GM19351 (cell line): Measurements from ENCODE around the gene NDUFB11.

Source experiments
- ATAC-seq: cut with Tn5 transposase; IDR thresholded peaks from one replicate; pipeline ENCODE4 v1.9.1; 2021; ENCODE audit warnings: mild to moderate bottlenecking, moderate library complexity; ENCODE audit not compliant: unreplicated experiment

The NDUFB11 gene

DNA sequence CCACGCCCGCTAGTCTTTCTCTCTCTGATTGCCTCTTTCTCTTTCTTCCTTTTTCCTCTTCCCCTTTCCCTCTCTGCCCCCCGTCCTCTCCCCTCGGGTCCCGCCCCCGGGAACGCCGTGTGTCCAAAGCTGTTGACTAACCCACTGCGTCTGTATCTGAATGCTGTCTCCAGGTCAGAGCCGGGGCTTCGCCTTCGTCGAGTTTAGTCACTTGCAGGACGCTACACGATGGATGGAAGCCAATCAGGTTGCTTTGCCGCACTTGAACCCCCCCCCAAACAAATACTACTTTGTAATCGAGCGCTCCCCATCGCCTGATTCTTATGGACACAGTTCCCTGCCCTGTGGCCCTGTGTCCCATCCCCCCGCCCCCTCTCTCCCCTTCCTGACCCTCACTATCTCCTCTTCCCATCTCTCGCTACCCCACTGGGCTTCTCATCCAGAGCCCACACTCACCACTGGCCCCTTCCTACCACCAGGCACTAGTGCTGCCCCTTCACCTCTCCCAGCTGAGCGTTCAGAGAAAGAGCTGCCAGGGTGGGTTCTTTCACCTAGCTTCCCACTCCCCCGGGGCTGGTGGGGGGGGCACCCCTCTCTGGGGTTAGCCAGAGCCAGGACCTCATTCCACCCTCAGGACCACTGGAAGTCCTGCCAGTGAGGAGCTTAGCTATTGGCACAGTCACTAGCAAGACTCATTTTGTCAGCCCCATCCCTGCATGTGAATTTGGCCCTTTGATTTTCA lies 30.5 kb upstream of the NDUFB11 start:
- ATAC-seq, result no peak

DNA sequence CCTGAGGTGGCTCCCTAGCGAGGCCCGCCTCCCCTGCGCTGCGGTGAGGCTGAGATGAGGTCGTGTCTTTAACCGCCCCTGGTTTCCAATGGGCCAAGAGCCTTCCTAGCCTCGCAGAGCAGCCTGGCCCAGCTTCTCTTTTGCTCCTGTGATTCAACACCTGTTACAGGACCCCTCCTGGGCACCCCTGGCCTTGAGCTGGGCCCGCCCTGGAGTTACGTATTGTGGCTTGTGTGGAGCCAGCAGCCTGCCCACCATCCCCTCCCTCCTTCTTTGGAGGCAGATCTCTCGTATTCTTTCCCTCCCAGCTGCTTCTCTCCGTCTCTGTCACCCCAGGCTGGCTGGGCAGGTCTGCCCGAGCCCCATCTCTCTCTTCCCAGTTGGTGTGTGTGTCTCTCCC lies 29.9 kb upstream of the NDUFB11 start:
- no peak for ATAC-seq

DNA sequence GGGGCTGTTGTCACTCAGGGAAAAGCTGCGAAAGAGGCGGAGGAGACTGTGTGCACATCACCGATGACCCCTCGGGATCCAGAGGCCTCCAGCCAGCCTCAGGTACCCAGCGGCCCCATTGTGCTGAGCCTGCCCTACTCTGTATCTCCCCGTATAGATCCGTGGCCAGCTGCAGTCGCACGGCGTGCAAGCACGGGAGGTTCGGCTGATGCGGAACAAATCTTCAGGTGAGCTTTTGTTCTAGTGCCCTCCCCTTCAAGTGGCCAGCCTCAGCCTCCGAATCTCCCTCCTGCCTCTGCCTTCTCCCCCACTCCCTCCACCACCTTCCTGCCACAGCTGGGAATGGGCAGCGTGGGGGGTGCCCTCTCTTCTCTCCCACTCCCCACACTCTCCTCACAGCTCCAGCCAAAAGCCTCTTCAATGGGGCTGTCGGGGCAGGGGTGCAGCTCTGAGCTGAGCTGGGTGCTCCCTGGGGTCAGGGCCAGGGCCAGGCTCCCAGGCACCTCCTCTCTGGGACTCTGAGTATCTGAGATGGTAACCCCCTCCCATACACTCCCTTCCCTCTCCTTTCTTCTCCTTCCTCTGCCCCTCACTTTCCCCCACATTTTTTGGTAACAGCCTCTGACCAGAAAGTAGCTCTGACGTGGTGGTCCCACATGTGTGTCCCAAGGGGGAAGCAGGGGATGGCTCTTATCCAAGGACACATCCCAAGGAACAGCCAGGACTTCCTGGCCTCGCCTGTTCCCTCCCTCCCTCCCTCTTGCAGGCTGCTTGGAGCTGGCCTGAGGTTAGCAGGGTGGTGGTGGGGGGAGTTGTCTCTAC lies 28.7 kb upstream of the NDUFB11 start:
- ATAC-seq, result no peak

DNA sequence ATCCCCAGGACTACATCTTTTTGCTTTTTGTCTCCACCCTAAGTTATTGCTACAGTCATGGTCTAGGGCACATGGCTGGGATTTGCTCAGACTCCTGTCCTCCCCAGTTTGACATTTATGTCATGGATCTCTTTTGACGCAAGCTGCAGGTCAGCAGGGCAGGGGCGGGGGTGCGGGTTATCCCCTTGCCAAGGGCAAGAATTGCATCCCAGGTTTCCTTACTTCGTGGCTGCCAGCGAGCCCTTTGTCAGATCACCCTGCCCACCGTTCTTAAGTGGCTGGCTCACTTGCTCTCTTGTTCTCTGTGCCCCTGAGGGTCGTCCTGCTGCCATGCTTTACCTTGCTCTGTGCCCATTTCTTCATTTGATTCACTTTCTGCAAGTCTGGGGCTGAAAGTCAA lies 28.0 kb upstream of the NDUFB11 start:
- ATAC-seq, result no peak

DNA sequence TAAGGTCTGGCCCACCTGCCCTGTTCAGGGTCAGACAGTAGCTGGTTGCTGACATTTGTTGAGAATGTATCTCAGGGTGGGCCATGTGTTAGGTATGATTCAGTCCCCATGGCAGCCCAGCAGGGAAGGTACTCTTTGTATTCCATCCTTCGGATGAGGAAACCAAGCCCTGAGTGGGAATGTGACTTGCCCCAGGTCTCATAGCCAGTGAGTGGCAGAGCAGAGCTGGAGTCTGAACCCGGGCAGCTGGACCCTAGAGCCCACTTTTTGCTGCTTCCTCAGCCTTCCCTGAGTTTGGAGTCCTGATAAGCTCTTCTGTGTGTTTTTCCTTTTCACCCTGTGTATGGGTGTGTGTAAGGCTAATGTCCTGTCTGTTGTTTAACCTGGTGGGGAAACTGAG lies 27.5 kb upstream of the NDUFB11 start:
- ATAC-seq, result no peak

DNA sequence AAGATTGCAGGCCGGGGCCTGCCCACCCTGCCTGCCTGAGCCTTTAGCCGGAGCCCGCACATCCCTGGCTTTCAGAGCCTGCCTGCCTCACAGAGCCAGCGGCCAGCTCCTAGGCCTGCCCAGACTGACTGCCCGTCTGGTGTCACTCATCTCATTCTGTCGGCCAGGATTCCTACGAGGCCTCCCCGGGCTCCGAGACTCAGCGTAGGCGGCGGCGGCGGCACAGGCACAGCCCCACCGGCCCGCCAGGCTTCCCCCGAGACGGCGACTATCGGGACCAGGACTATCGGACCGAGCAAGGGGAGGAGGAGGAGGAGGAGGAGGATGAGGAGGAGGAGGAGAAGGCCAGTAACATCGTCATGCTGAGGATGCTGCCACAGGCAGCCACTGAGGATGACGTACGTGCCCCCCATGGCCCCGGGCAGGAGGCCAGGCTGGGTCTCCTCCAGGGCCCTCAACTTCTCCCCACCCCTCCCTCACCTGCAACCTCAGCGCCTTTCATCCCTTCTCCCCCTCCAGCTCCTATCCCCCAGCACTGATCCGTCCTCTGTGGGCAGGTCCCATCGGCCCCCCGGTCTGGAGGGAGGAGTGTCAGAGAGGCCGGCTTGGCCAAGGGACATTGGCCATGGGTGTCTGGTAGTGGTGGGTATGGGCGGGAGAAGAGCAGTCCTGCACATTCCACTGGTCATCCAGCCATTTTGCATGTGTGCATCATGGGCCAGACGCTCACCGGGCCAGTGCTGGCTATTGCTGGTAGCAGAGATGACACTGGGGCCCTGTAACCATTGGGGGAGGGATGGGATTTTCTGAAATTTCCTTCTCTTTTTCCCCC lies 26.6 kb upstream of the NDUFB11 start:
- no peak for ATAC-seq

DNA sequence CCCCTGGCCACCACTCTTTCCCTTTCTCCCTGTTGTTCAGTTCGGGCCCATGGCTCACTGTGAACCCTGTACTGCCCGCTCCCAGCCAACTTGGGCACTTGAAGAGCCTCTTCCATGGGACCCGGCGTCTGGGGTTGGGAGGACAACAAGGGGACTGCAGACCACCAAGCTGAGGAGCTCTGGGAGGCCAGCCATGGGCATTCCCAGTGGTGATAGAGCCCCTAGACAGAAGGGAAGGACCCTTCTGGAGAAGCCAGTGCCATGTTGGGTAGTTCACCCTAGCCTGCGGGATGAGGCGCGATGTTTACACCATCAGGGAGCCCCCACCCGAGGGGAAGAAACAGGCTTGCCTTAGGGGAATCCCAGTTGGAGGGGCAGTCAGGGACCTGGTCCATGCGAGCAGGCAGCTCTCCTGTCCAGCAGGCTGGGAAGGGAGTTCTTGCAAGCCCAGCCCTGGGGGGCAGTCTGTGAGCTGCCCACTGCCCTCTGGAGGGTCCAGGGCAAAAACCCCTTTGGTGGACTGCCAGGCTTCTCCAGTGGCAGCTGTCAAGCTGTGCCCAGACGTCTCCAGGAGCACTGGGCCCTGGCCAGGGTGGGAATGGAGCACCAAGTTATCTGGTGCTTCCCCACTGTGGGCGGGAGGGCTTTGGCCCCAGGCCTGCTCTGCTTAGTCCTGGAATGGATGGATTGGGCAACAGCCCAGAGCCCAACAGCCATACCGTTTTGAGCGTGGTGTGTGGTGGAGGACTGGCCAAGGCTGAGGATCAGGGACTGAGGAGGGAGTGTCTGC lies 25.4 kb upstream of the NDUFB11 start:
- no peak for ATAC-seq

DNA sequence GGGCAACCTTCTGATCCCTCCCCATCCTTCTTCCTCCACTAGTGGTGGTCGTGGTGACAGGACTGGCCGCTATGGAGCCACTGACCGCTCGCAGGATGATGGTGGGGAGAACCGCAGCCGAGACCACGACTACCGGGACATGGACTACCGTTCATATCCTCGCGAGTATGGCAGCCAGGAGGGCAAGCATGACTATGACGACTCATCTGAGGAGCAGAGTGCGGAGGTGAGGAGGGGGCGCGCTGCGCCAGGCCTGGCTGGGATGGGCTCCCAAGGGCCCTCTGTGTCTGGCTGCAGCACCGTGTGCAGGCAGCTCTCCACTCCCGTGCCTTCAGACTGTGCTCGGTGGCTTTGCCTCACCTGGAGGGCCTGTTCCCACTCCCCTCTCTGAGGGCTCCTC lies 24.8 kb upstream of the NDUFB11 start:
- no peak for ATAC-seq

DNA sequence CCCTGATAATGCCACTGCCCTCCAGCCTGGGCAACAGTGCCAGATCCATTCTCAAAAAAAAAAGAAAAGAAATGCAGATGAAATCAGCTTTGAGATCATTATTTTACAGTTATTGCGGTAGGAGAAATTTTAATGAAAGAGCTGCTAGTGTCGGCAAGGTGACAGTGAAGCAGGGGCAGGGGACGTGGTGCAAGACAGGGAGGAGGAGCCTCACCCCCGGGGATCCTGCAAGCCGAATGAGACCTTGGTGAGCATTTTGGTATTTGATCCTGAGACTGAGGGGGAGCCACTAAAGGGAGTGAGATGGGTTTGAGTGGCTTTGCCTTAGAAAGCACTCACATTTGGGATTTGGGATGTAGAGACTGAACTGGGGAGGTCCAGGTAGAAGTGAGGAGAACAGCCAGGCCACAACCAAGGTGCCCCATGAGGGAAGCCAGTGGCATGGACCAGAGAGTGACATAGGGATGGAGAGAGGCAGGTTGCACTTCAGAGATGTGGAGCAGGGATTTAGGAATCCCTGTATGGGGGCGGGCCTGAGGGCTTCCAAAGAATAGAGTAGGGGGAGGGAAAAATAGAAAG lies 24.1 kb upstream of the NDUFB11 start:
- ATAC-seq, result no peak

DNA sequence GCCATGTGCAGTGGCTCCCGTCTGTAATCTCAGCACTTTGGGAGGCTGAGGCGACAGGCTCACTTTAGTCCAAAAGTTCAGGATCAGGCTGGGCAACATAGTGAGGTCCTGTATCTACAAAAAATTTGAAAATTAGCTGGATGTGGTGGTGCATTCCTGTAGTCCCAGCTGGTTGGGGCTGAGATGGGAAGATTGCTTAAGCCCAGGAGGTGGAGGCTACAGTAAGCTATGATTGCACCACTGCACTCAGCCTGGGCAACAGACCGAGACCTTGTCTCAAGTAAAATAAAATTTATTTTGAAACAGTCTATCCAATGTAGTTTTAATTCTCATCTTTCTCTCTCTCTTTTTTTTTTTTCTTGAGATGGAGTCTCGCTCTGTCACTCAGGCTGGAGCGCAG lies 21.6 kb upstream of the NDUFB11 start:
- ATAC-seq, result no peak

DNA sequence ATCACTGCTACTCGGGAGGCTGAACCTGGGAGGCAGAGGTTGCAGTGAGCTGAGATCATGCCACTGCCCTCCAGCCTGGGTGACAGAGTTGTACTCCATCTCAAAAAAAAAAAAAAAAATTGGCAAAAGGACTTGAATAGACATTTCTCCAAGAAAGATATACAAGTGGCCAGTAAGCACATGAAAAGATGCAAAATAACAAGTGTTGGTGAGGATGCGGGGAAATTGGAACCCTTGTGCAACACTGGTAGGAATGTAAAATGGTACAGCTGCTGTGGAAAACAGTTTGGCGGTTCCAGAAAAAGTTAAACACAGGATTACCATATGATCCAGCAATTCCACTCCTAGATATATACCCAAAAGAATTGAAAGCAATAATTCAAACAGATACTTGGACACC lies 19.9 kb upstream of the NDUFB11 start:
- no peak for ATAC-seq

DNA sequence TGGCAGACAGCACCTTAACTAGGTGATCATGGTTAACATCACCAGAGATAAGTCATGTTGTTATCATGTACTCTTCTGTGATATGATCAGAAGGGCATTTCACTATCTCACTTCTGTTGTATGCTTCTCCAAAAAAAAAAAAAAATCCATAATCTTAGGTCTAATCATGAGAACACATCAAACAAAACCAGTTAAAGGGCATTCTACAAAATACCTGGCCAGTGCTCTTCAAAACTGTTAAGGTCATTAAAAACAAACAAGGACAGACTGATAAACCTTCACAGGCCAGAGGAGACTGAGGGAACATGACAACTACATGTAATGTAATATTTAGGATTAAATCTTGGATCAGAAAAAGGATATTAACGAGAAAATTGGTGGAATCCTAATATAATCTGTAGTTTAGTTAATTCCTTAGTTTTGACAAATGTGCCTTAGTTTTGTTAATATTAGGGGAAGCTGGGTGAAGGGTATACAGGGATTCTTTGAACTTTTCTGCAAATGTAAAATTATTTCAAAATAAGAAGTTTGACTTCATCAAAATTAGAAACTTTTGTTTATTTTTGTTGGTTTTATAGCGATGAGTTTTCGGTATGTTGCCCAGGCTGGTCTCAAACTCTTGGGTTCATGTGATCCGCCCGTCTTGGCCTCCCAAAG lies 18.6 kb upstream of the NDUFB11 start:
- ATAC-seq, result no peak

DNA sequence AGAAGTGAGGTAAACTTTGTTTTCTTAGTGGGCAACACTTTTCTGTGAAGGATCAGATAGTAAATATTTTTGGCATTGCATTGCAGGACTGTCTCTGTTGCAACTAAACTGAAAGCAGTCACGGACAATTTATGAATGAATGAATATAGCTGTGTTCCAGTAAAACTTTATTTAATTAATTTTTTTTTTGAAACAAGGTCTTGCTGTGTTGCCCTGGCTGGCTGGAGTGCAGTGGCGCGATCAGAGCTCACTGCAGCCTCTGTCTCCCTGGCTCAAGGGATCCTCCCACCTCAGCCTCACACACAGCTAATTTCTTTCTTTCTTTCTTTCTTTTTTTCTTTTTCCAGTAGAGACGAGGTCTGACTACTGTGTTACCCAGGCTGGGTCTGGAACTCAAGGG lies 16.3 kb upstream of the NDUFB11 start:
- no peak for ATAC-seq

DNA sequence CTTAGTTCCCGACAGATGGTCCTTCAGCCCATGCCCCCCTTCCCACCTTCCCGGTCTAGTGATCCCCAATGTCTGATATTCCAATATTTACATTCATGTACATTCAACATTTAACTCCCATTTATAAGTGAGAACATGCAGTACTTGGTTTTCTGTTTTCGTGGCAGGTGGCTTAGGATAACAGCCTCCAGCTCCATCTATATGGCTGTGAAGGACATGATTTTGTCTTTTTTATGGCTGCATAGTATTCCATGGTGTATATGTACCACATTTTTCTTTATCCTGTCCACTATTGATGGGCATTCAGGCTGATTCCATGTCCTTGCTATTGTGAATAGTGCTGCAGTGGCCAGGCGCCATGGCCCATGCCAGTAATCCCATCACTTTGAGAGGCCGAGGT lies 14.3 kb upstream of the NDUFB11 start:
- ATAC-seq, result no peak

DNA sequence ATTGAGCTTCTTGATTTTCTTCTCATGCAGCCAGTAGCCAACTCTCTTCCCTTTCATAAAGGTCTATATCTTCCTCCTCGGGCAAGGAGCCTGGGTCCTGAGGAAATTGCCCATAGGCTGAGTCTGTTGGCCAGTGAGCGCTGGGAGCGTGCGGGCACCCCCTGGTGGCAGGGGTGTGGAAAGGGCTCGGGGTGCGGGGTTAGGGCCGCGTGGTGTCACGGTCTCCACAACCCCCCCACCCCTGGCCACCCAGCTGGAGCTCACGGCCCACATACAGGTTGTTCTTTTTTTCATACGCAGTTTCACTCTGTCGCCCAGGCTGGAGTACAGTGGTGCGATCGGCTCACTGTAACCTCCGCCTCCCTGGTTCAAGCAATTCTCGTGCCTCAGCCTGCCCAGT lies 13.6 kb upstream of the NDUFB11 start:
- no peak for ATAC-seq

DNA sequence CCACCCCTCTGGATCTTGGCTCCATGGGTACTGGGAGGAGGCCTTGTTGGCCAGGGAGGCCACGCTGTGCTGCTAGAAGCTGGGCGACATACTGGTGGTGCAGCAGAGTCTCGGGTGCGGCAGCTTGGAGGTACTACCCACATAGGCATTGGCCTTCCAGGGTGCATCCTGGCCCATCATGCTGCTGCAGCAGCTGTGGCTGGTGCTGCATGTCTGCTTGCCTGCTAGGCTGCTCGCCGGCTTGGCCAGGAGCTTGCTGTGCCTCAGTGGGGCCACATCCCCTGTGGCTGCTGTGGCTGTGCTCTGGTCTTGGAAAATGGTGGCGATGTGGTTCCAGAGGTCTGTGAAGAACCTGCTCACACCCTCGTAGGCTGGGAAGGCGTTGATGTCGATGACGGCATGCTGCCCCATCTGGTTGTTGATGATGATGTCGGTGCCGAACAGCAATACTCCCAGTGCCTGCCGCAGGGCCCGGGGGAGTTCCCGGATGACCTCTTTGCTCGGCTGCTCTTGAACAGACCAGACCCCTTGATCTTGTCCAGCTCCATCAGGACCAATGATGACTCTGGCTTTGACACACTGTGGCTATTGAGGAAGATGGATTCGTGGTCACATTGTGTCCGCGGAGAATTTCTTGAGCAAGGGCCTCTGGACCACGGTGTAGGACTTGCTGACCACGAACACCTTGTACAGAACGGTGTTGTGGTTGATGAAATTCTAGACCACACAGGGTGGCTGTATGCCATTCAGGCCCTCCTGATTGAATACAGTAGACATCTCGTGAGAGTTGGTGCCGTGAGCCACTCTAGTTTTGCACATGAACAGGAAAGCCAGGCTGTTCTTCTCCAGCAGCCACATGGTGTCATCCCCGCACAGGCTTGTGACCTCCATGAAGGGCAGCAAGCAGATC lies 12.4 kb upstream of the NDUFB11 start:
- ATAC-seq, result no peak

DNA sequence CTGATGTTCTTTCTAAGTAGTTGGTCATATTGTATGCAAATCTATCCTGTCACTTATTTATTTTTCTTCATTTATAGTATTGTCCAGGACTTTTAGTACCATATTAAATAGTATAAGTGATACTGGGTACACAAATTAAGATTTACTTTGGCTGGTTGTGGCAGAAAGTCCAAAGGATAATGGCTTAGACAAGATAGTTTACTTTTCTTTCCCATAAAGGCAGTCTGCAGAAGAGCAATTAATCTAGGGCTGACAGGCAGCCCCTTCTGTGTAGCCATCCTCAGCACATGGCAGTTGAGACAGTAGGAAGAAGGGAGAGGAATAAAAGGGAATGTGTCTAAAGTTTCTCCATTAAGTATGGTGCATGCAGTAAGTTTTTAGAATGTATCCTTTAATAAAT lies 6.9 kb upstream of the NDUFB11 start:
- ATAC-seq, result no peak

DNA sequence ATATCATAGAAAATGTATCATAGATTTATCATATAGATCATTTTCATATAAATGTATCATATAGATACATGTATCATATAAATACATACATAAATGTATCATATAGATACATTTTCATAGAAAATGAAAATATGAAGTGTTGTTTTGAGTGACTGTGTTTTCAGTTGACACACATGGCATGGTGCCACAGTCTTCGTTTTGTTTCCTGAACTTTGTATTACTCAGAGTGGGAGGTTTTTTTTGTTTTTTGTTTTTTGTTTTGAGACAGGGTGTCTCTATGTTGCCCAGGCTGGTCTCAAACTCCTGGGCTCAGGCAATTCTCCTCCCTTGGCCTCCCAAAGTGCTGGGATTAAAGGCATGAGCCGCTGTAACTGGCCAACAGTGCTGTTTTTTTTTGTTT lies 4.4 kb upstream of the NDUFB11 start:
- no peak for ATAC-seq
